Loucy (cell line): ENCODE data around the gene C2CD5.

ENCODE experiments used
- EZH2phosphoT487 ChIP-seq: fragments of 200-600 bp; IDR thresholded peaks from 2 replicates; pipeline ENCODE4 v1.6.1; 2018; ENCODE audit warnings: antibody characterized with exemption, mild to moderate bottlenecking, moderate library complexity, borderline replicate concordance
- TF ChIP-seq, protein P1 (sequence below): fragments of 200-600 bp; sonication (generic); conservative IDR thresholded peaks from 2 replicates; pipeline ENCODE4 v1.5.1; 2014; ENCODE audit warnings: mild to moderate bottlenecking, antibody characterized with exemption, low read length

DNA sequence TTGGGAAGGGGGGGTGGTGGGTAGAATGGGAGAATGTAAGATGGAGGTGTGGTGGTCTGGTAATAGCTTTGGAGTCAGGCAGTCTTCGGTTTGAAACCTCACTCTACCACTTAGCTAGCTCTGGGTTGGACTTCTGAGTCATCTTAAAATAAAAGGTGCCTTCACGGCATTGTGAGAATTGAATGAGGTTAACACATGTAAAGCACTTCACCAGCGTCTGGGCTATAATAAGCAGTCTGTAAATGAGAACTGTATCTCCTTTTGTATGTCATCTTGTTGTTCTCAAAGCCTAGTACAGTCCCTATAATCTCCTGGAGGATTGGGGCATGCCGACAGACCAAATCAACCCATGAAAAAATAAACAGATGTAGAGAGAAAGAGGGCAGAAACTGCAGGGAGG is 11.2 kb downstream of the C2CD5 start:
- TF ChIP-seq EZH2phosphoT487: no peak
- TF ChIP-seq, protein P1, sequence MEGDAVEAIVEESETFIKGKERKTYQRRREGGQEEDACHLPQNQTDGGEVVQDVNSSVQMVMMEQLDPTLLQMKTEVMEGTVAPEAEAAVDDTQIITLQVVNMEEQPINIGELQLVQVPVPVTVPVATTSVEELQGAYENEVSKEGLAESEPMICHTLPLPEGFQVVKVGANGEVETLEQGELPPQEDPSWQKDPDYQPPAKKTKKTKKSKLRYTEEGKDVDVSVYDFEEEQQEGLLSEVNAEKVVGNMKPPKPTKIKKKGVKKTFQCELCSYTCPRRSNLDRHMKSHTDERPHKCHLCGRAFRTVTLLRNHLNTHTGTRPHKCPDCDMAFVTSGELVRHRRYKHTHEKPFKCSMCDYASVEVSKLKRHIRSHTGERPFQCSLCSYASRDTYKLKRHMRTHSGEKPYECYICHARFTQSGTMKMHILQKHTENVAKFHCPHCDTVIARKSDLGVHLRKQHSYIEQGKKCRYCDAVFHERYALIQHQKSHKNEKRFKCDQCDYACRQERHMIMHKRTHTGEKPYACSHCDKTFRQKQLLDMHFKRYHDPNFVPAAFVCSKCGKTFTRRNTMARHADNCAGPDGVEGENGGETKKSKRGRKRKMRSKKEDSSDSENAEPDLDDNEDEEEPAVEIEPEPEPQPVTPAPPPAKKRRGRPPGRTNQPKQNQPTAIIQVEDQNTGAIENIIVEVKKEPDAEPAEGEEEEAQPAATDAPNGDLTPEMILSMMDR: no peak
